ENCODE measurements around the gene CES2. TPM values are rescaled to one million over a fixed set of nuclear protein-coding genes. Genes with fewer than 3 reads are reported as not detected.

Gene CES2
- total and polyA plus RNA-seq, 2 donors (not counting 1 experiment from before 2014, with no cell fraction given) = 23.5 to 47.8 TPM

GRCh38 chr16:66976746-66977145, 41.4 kb downstream of the CES2 start:
- Histone ChIP-seq H3K4me3 (ENCODE audit: control extremely low read depth in 1 of 5, extremely low read depth in 1 of 5, insufficient read depth in 1 of 5, low read depth in 2 of 5, low read length in 4 of 5) (no peak overlapping the region), H3K9me3 (ENCODE audit: control extremely low read depth in 1 of 3, control insufficient read depth in 2 of 3, insufficient read depth in 1 of 3, low read length in 2 of 3) (no peaks in the 10 kb centered on the region), H3K9ac (ENCODE audit: low read length) (no peak overlapping the region), H2AFZ (ENCODE audit: insufficient read depth, low read depth, low read length, poor library complexity, severe bottlenecking) (no peak overlapping the region), H3K27me3 (replicated peaks in 1 of 4; ENCODE audit: control extremely low read depth in 1 of 4, control insufficient read depth in 3 of 4, insufficient read depth in 4 of 4, low read length in 3 of 4) (peaks cover 0 to 13% (median 0%) of the 10 kb centered on the region in 4 experiments), H3K27ac (ENCODE audit: low read length in 2 of 2) (no peak overlapping the region), H3K36me3 (replicated peaks in 1 of 2; ENCODE audit: control extremely low read depth in 1 of 2, control insufficient read depth in 1 of 2, extremely low read depth in 1 of 2, insufficient read depth in 2 of 2, low read length in 1 of 2) (no peaks in the 10 kb centered on the region), H4K20me1 (ENCODE audit: control insufficient read depth, insufficient read depth, low read length, poor library complexity, severe bottlenecking) (no peaks in the 10 kb centered on the region), H3K4me1 (ENCODE audit: control insufficient read depth in 2 of 2, insufficient read depth in 2 of 2, low read length in 2 of 2) (peaks cover 0 to 3% of the 10 kb centered on the region in 2 donors), H3K4me2 (replicated peaks; ENCODE audit: low read depth, low read length, poor library complexity, severe bottlenecking) (no peak overlapping the region), H3K79me2 (ENCODE audit: control insufficient read depth, insufficient read depth, low read length) (no peaks in the 10 kb centered on the region)
- ATAC-seq (ENCODE audit: low read depth) (no peak), DNase-seq (no peak)
- ChIA-PET CTCF (interaction anchor here (0.6 to 3.5 kb wide), 12 partner anchors 18 to 490 kb away, joined by 3 to 27 read pairs (median 4); no protein-coding TSS in a partner anchor), POLR2A (no interaction called here)
- Mint-ChIP-seq H3K4me1 (peaks cover 1% of the 10 kb centered on the region), H3K9me3 (ENCODE audit: insufficient read depth) (no peaks in the 10 kb centered on the region), H3K27me3 (peaks cover 16% of the 10 kb centered on the region), H3K4me3 (no peak overlapping the region), H3K27ac (no peak overlapping the region)
- intact Hi-C loops (cut with micrococcal nuclease) = loop anchor here (1.0 to 2.0 kb wide), 4 partner anchors 124 to 440 kb away; partner anchors contain the start of genes FBXL8, TRADD and ZDHHC1
- 69% methylated on average over 13 of the region's 13 CpGs for WGBS (ENCODE audit: insufficient coverage)
- TF ChIP-seq CTCF (IDR thresholded peaks at IDR 0.05) (no peak), EZH2 (IDR thresholded peaks at IDR 0.05; ENCODE audit: borderline replicate concordance, insufficient read depth, low read depth, low read length, poor library complexity, severe bottlenecking) (no peak)

- CTCF ChIA-PET = interaction anchor here (0.6 to 3.5 kb wide), 10 partner anchors 19 to 347 kb away, joined by 3 to 27 read pairs (median 3); partner anchors contain the start of gene EXOC3L1
- H3K79me2 ChIP-seq (ENCODE audit: control insufficient read depth, insufficient read depth, low read length) = no peaks in the 10 kb centered on the region
- H3K27me3 Mint-ChIP-seq = peaks cover 16% of the 10 kb centered on the region
- H3K4me2 ChIP-seq (replicated peaks; ENCODE audit: low read depth, low read length, poor library complexity, severe bottlenecking) = no peak overlapping the region
- POLR2A ChIA-PET = no interaction called here
- no peaks in the 10 kb centered on the region for H3K36me3 ChIP-seq (replicated peaks in 1 of 2; ENCODE audit: control extremely low read depth in 1 of 2, control insufficient read depth in 1 of 2, extremely low read depth in 1 of 2, insufficient read depth in 2 of 2, low read length in 1 of 2)
- no peak for TF ChIP-seq EZH2 (IDR thresholded peaks at IDR 0.05; ENCODE audit: borderline replicate concordance, insufficient read depth, low read depth, low read length, poor library complexity, severe bottlenecking)
- TF ChIP-seq CTCF (IDR thresholded peaks at IDR 0.05) = peak; percentile 93
- H3K4me1 Mint-ChIP-seq = peaks cover 1% of the 10 kb centered on the region
- H3K4me1 ChIP-seq (ENCODE audit: control insufficient read depth in 2 of 2, insufficient read depth in 2 of 2, low read length in 2 of 2) = peaks cover 0 to 3% of the 10 kb centered on the region in 2 donors
- ATAC-seq (ENCODE audit: low read depth) (peak; percentile 98), DNase-seq (peak; percentile 87)
- H4K20me1 ChIP-seq (ENCODE audit: control insufficient read depth, insufficient read depth, low read length, poor library complexity, severe bottlenecking) = no peaks in the 10 kb centered on the region
- no peak overlapping the region for H2AFZ ChIP-seq (ENCODE audit: insufficient read depth, low read depth, low read length, poor library complexity, severe bottlenecking)
- no peak overlapping the region for H3K27ac ChIP-seq (ENCODE audit: low read length in 2 of 2)
- H3K9me3 Mint-ChIP-seq (ENCODE audit: insufficient read depth) = no peaks in the 10 kb centered on the region
- peaks cover 0 to 13% (median 0%) of the 10 kb centered on the region in 4 experiments for H3K27me3 ChIP-seq (replicated peaks in 1 of 4; ENCODE audit: control extremely low read depth in 1 of 4, control insufficient read depth in 3 of 4, insufficient read depth in 4 of 4, low read length in 3 of 4)
- 26% methylated on average over 7 of the region's 15 CpGs for WGBS (ENCODE audit: insufficient coverage)
- H3K9ac ChIP-seq (ENCODE audit: low read length) = no peak overlapping the region
- no peak overlapping the region for H3K4me3 ChIP-seq (ENCODE audit: control extremely low read depth in 1 of 5, extremely low read depth in 1 of 5, insufficient read depth in 1 of 5, low read depth in 2 of 5, low read length in 4 of 5)
- no peak overlapping the region for H3K4me3 Mint-ChIP-seq
- H3K9me3 ChIP-seq (ENCODE audit: control extremely low read depth in 1 of 3, control insufficient read depth in 2 of 3, insufficient read depth in 1 of 3, low read length in 2 of 3) = no peaks in the 10 kb centered on the region
- intact Hi-C loops (cut with micrococcal nuclease) = loop anchor here (1.0 to 2.0 kb wide), 4 partner anchors 123 to 439 kb away; partner anchors contain the start of genes FBXL8, TRADD and ZDHHC1
- peak overlapping the region; percentile 15 for H3K27ac Mint-ChIP-seq
These were observed 42.2 kb downstream of the CES2 start for GRCh38 chr16:66977341-66978113.

All from B cell (primary cell).